Memory B cell (primary cell): ENCODE measurements around the gene NOTUM.

Experiments
- ATAC-seq: fragments of 150-1000 bp; cut with Tn5 transposase; 2 replicates; pipeline ENCODE4 v1.10.0; 2021; ENCODE audit warnings: low read depth, mild to moderate bottlenecking, moderate library complexity
- DNase-seq, 2 donors: peaks; one replicate each; pipeline ENCODE4 v3.0.0; 2022; ENCODE audit warnings: low spot score in 2 of 2
- H3K27ac Mint-ChIP-seq: one replicate; pipeline ENCODE4 v1.8.0; 2022; ENCODE audit warnings: mild to moderate bottlenecking, moderate library complexity, mixed read lengths
- H3K27me3 Mint-ChIP-seq: one replicate; pipeline ENCODE4 v1.8.0; 2022; ENCODE audit warnings: mixed read lengths
- H3K36me3 Mint-ChIP-seq: one replicate; pipeline ENCODE4 v1.8.0; 2022; ENCODE audit warnings: mild to moderate bottlenecking, mixed read lengths
- H3K4me1 Mint-ChIP-seq: one replicate; pipeline ENCODE4 v1.8.0; 2022; ENCODE audit warnings: mixed read lengths
- H3K4me3 Mint-ChIP-seq: one replicate; pipeline ENCODE4 v1.8.0; 2022; ENCODE audit warnings: mild to moderate bottlenecking, moderate library complexity, mixed read lengths
- H3K9me3 Mint-ChIP-seq: one replicate; pipeline ENCODE4 v1.8.0; 2022; ENCODE audit warnings: mixed read lengths

Gene NOTUM

GRCh38 chr17:81951785-81952684 is 9.0 kb downstream of the NOTUM start:
- Mint-ChIP-seq H3K4me1 (no peaks in the 10 kb centered on the region), H3K27ac (no peak overlapping the region), H3K36me3 (no peaks in the 10 kb centered on the region), H3K4me3 (no peak overlapping the region), H3K27me3 (peaks cover 8% of the 10 kb centered on the region), H3K9me3 (no peaks in the 10 kb centered on the region)
- DNase-seq, result no peak
- ATAC-seq, result no peak

- ATAC-seq (no peak), DNase-seq (no peak)
- H3K4me1 Mint-ChIP-seq, result no peaks in the 10 kb centered on the region
- no peaks in the 10 kb centered on the region for H3K36me3 Mint-ChIP-seq
- H3K27me3 Mint-ChIP-seq, result peaks cover 6% of the 10 kb centered on the region
- H3K4me3 Mint-ChIP-seq, result no peak overlapping the region
- H3K9me3 Mint-ChIP-seq, result no peaks in the 10 kb centered on the region
- no peak overlapping the region for H3K27ac Mint-ChIP-seq
Observed at GRCh38 chr17:81950501-81950900, 10.5 kb downstream of the NOTUM start.

GRCh38 chr17:81948635-81949378 is 12.2 kb downstream of the NOTUM start:
- no peak overlapping the region for H3K27ac Mint-ChIP-seq
- no peaks in the 10 kb centered on the region for H3K4me1 Mint-ChIP-seq
- H3K4me3 Mint-ChIP-seq, result no peak overlapping the region
- no peak for DNase-seq
- ATAC-seq, result no peak
- no peaks in the 10 kb centered on the region for H3K9me3 Mint-ChIP-seq
- H3K27me3 Mint-ChIP-seq, result peaks cover 7% of the 10 kb centered on the region
- no peaks in the 10 kb centered on the region for H3K36me3 Mint-ChIP-seq

- Mint-ChIP-seq H3K27me3 (peaks cover 7% of the 10 kb centered on the region), H3K4me3 (no peak within 1 kb of the TSS), H3K36me3 (no peaks in the 10 kb centered on the region), H3K4me1 (no peaks in the 10 kb centered on the region), H3K9me3 (no peaks in the 10 kb centered on the region), H3K27ac (no peak within 1 kb of the TSS)
- ATAC-seq (no peak), DNase-seq (no peak)
Observed at GRCh38 chr17:81947189-81947588, 13.8 kb downstream of the NOTUM start, which contains the start of gene MYADML2. TSS of gene MYADML2 (minus strand) at chr17:81947233. CDS start at chr17:81941741, 5,492 bp downstream.

GRCh38 chr17:81944858-81945257 is 16.1 kb downstream of the NOTUM start:
- no peaks in the 10 kb centered on the region for H3K4me1 Mint-ChIP-seq
- no peak for DNase-seq
- H3K9me3 Mint-ChIP-seq, result no peaks in the 10 kb centered on the region
- H3K27me3 Mint-ChIP-seq, result peaks cover 11% of the 10 kb centered on the region
- no peaks in the 10 kb centered on the region for H3K36me3 Mint-ChIP-seq
- H3K4me3 Mint-ChIP-seq, result no peak overlapping the region
- H3K27ac Mint-ChIP-seq, result no peak overlapping the region
- ATAC-seq, result no peak

- no peak overlapping the region for H3K27ac Mint-ChIP-seq
- no peaks in the 10 kb centered on the region for H3K36me3 Mint-ChIP-seq
- H3K4me3 Mint-ChIP-seq, result no peak overlapping the region
- DNase-seq (no peak), ATAC-seq (no peak)
- peaks cover 9% of the 10 kb centered on the region for H3K27me3 Mint-ChIP-seq
- H3K4me1 Mint-ChIP-seq, result no peaks in the 10 kb centered on the region
- H3K9me3 Mint-ChIP-seq, result no peaks in the 10 kb centered on the region
Observed at GRCh38 chr17:81942167-81942553, 18.8 kb downstream of the NOTUM start.

- no peaks in the 10 kb centered on the region for H3K36me3 Mint-ChIP-seq
- ATAC-seq, result no peak
Observed at GRCh38 chr17:81941484-81942166, 19.4 kb downstream of the NOTUM start.

GRCh38 chr17:81940538-81941483 is 20.2 kb downstream of the NOTUM start:
- DNase-seq, result no peak
- H3K27me3 Mint-ChIP-seq, result peaks cover 6% of the 10 kb centered on the region
- no peak overlapping the region for H3K4me3 Mint-ChIP-seq
- no peak for ATAC-seq
- peaks cover 4% of the 10 kb centered on the region for H3K4me1 Mint-ChIP-seq
- no peak overlapping the region for H3K27ac Mint-ChIP-seq
- H3K36me3 Mint-ChIP-seq, result no peaks in the 10 kb centered on the region
- no peaks in the 10 kb centered on the region for H3K9me3 Mint-ChIP-seq

More at GRCh38 chr17:81941484-81942166, 19.4 kb downstream of the NOTUM start:
- H3K27ac Mint-ChIP-seq, result no peak overlapping the region
- H3K27me3 Mint-ChIP-seq, result peaks cover 6% of the 10 kb centered on the region
- no peak overlapping the region for H3K4me3 Mint-ChIP-seq
- peaks cover 1% of the 10 kb centered on the region for H3K4me1 Mint-ChIP-seq
- no peaks in the 10 kb centered on the region for H3K9me3 Mint-ChIP-seq
- DNase-seq, result no peak

- Mint-ChIP-seq H3K27ac (no peak overlapping the region), H3K9me3 (no peaks in the 10 kb centered on the region), H3K27me3 (peaks cover 6% of the 10 kb centered on the region), H3K36me3 (no peaks in the 10 kb centered on the region), H3K4me1 (peaks cover 5% of the 10 kb centered on the region), H3K4me3 (no peak overlapping the region)
- DNase-seq, result no peak
- no peak for ATAC-seq
Observed at GRCh38 chr17:81939881-81940385, 21.1 kb downstream of the NOTUM start.

GRCh38 chr17:81939218-81939617 is 21.8 kb downstream of the NOTUM start:
- Mint-ChIP-seq H3K4me1 (peaks cover 5% of the 10 kb centered on the region), H3K4me3 (no peak overlapping the region), H3K9me3 (no peaks in the 10 kb centered on the region), H3K27ac (no peak overlapping the region), H3K27me3 (peaks cover 4% of the 10 kb centered on the region), H3K36me3 (no peaks in the 10 kb centered on the region)
- DNase-seq, result no peak
- ATAC-seq, result no peak

- no peak overlapping the region for H3K27ac Mint-ChIP-seq
- no peaks in the 10 kb centered on the region for H3K36me3 Mint-ChIP-seq
- H3K27me3 Mint-ChIP-seq, result peaks cover 6% of the 10 kb centered on the region
- H3K4me1 Mint-ChIP-seq, result peaks cover 5% of the 10 kb centered on the region
- DNase-seq (no peak), ATAC-seq (no peak)
- H3K4me3 Mint-ChIP-seq, result peak overlapping the region; percentile 11
- H3K9me3 Mint-ChIP-seq, result no peaks in the 10 kb centered on the region
Observed at GRCh38 chr17:81935709-81936084, 25.3 kb downstream of the NOTUM start.

- DNase-seq, result no peak
- ATAC-seq, result no peak
- peaks cover 2% of the 10 kb centered on the region for H3K27me3 Mint-ChIP-seq
- H3K4me1 Mint-ChIP-seq, result peaks cover 5% of the 10 kb centered on the region
- no peaks in the 10 kb centered on the region for H3K36me3 Mint-ChIP-seq
- no peak overlapping the region for H3K27ac Mint-ChIP-seq
- no peaks in the 10 kb centered on the region for H3K9me3 Mint-ChIP-seq
- peak overlapping the region; percentile 11 for H3K4me3 Mint-ChIP-seq
Observed at GRCh38 chr17:81934850-81935708, 25.9 kb downstream of the NOTUM start.
